GM18507 (cell line): ENCODE measurements around the gene CDSN.

Source experiments
- DNase-seq: peaks from one replicate; pipeline ENCODE4 v3.0.0; 2011; ENCODE audit warnings: low read depth; ENCODE audit not compliant: insufficient read length; ENCODE audit errors: extremely low spot score
- FAIRE-seq: peaks from 2 replicates; lab custom pipeline; 2011; peaks lifted over from hg19 to GRCh38; lab: Jason Lieb, UNC

CDSN gene

GRCh38 chr6:31122791-31123706 is 2.8 kb upstream of the CDSN start:
- DNase-seq (no peak), FAIRE-seq (no peak)

- no peak for FAIRE-seq
- DNase-seq: no peak
Observed at GRCh38 chr6:31121131-31121790, 1.0 kb upstream of the CDSN start.

GRCh38 chr6:31118178-31118577 is 2.1 kb downstream of the CDSN start:
- DNase-seq (no peak), FAIRE-seq (no peak)

- FAIRE-seq (no peak), DNase-seq (no peak)
Observed at GRCh38 chr6:31116661-31117385, 3.4 kb downstream of the CDSN start.

DNA sequence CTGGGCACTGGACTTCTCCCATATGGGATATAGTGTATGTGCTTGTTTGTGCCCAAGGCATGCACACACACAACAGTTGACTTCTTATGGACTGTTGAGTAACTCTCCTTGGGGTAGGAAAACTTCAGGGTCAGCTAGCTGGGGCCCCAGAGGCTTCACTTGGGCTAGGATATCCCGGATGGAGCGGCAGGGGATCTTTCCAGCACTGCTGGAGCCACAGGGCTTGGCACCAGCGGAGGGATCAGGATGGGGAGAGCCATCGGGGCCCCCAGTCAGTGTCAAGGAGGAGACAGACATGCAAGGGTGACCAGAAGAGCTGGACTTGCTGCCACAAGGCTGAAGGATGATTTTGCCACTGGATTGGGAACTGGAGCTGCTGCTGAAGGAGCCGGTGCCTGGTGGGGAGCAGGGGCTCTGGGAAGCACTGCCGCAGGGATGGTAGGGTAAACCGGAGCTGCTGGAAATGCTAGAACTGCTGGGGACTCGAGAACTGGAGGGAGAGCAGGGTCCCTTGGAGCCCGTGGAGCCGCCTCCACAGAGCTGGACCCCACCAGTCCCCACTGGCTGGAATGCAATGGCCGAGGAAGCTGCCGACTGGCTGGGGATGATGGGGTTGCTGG is 4.2 kb downstream of the CDSN start:
- DNase-seq (no peak), FAIRE-seq (no peak)

DNA sequence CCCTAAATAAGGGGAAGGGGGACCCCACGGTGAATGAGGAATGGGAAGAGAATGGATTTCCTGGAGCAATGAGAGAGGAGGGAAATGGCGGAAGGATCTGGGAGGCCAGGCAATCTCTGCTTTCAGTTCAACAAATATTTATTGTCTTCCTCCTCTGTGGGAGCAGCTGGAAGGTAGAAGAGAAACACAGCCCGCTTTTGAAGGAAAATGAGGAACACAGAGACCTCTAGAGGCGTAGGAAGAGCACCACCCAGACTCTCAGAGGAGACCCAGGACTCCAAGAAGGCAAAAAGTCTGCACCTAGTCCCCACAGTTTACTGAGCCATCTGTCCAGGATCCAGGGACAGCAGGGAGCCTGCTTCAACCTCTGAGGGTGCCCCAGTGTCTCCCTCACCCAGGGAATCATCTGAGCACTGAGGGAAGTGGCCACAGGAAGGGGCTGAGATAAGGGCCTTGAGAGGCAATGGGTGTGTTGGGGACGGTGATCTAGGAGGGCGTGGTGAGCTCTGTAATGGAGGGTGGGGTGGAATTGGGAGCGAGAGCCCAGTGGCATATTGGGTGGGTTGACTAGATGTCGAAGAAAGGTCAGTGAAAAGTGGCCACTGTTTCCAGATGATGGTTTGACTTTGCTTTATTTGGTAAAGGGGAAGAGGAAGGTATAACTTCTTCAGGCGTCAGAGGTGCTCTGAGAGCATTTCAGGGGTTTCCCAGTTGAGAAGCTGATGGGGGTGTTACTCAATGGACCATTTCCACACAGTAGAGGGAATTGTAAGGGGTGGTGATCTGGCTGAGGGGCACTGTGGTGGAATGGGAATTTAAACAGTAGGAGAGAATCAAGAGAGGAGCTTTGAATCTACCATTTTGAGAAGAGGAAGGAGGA is 5.0 kb downstream of the CDSN start:
- no peak for DNase-seq
- no peak for FAIRE-seq

DNA sequence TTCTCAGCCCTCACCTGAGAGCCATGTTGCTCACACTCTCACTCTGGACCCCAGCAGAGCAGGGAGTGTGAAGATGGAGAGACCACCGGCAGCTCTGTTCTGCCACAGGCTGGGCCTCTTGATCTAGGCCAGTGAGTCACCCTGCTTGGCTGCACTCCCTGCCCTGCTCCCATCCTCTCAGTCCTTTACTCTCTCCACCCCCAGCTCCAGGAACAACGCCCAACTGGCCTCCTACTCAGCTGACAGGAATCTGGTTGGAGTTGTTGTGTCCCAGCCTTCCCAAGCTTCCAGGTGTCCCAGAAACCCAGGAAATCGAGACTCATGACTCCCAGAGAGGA is 5.7 kb downstream of the CDSN start, which contains the start of gene PSORS1C1:
Gene PSORS1C1, plus strand, starts transcription at position 260 of the 338 bp plus-strand sequence. CDS start 14,833 bp downstream, outside the sequence.
- FAIRE-seq (no peak), DNase-seq (no peak)

- no peak for FAIRE-seq
- no peak for DNase-seq
Observed at GRCh38 chr6:31113861-31114540, 6.2 kb downstream of the CDSN start.

DNA sequence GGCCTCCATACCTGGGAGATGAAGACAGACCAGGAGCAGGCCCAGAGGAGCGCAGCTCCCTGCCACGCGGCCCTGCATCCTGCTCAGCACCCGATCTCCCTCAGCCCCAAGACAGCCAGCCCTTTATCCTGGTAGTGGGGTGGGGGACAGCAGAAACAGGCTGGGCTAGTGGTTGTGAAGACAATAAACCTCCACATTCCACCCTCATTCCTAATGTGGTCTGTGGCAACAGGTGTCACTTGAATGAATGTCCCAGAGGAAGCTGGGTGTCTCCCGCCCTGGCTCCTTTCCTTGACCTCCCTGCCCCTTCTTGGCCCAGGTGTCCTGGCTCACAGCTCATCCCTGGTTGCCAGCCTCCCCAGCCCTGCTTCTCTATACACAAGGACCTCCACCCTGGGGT is 7.8 kb downstream of the CDSN start, which contains the start of gene C6orf15:
Gene C6orf15, minus strand, starts transcription at position 98 of the 400 bp plus-strand sequence. Its CDS starts 20 bp downstream, at position 78.
- DNase-seq: no peak
- no peak for FAIRE-seq

GRCh38 chr6:31111712-31112111 is 8.5 kb downstream of the CDSN start:
- DNase-seq: no peak
- no peak for FAIRE-seq

DNA sequence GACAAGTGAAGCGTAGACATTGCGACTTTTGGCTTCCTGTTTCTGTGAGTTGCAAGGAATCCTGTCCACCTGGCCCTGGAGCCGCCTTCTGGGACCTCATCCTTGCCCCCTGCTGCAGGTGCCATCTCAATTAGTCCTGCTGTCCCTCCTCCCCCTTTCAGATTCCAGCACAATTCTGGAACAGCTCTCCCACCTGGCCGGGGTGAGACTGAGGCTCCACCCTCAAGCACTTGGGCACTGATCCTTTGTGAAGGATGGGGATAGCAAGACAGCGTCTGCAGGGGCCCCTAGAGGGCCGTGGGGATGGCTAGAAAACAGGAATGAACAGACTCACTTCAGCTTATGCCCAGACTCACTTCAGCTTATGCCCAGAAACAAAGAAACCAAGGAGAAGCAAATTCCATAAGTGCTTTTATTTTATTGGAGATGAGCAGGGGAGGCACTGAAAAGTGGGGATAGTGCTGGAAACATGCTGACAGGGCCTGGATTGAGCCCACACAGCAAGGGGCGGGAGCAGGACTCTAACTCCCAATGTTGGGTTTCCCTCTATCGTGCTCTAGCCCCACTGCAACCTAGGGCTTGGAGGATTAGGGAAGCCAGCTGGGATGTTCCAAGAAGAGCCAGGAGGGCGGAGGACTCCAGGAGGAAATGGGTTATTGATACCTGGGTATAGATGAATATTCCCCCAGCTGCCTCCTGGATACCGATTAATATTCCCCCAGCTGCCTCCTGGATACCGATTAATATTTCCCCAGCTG is 9.2 kb downstream of the CDSN start:
- DNase-seq (no peak), FAIRE-seq (no peak)

DNA sequence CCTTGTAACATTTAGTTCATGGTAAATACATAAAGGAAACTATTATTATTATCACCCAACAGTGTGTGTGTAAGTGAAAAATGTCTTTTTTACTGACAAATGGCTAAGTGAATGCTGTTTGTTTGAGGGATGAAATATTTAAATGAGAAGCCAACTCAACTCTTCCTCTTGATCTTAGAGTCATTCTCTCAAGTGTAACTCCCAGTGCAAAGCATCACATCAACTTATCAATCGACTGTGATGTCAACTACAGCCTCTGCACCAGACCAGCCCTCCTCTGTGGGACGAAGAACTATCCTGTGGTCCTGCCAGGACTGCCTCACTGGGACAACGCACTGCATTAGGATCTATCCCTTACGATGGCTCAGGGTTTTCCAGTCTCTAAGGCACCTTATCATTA is 13.2 kb downstream of the CDSN start:
- FAIRE-seq (no peak), DNase-seq (no peak)

GRCh38 chr6:31103136-31103535 is 17.1 kb downstream of the CDSN start:
- no peak for DNase-seq
- FAIRE-seq: no peak

- DNase-seq (no peak), FAIRE-seq (no peak)
Observed at GRCh38 chr6:31098449-31098938, 21.8 kb downstream of the CDSN start.

DNA sequence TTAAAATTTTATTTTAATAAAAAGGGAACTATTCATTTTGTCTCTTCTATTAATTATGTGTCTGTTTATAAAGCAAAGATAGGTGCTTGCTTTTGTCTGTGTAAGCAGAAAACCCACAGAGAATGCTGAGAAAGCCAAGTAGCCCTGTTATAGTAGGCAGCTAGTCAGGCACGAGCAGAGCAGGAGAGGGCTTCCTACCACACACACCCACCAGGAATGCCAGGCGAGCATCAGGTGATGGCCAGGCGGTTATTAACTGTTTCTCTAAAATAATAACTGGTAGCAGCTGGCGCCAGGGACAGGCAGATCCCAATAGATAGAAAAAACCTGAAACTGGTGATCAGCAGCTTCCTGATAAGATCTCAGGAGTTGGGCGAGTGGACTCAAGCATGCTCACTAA is 23.6 kb downstream of the CDSN start:
- FAIRE-seq: no peak
- DNase-seq: no peak

GRCh38 chr6:31096215-31096614 is 24.0 kb downstream of the CDSN start:
- FAIRE-seq (no peak), DNase-seq (no peak)

DNA sequence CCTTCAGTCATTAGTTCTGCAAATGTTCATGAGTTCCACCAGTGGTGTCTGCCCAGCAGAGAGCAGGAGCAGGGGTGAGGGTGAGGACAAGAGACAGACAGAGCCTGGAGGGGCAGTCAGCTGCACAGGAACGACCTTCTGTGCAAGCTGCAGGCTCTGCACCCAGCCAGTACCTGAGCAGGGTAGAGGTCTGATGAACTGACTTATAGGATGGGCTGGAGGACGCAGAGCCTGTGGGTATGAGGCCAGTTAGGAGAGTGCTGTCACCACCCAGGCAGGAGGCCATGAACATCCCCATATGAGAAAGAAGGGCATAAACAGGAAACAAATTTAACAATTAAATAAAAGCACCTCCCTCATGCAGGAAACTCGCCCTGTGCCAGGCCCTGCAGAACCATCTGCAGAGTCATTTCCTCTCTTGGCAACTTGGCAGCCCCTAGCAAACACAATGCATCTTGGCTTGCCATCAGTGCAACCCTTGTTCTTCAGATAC is 25.8 kb downstream of the CDSN start:
- DNase-seq (no peak), FAIRE-seq (no peak)
